T-cell (primary cell): ENCODE results near the gene MARCKS. TPM values are rescaled to one million over a fixed set of nuclear protein-coding genes. Genes with fewer than 3 reads are reported as not detected.

Source experiments
- ATAC-seq, 4 experiments: fragments of 200-7000 bp in 3 of 4; fragments of 150-1000 bp in 1 of 4; cut with Tn5 transposase; replicated peaks in 1 of 4; 1 replicate in 3 of 4; 2 replicates in 1 of 4; pipeline ENCODE4 v1.10.0; 2021; ENCODE audit warnings: moderate library complexity in 3 of 4, mild to moderate bottlenecking in 2 of 4, moderate number of reproducible peaks in 1 of 4
- CTCF ChIA-PET, 2 donors: fragments of 300-600 bp; sonication (Branson Sonifier 250); formaldehyde crosslinking; loops; one replicate each; lab custom pipeline; 2022; ENCODE audit warnings: antibody characterized with exemption in 2 of 2; lab: Charles Lee
- POLR2A ChIA-PET, 2 donors: fragments of 300-600 bp; sonication (Branson Sonifier 250); formaldehyde crosslinking; loops; one replicate each; lab custom pipeline; 2022; ENCODE audit warnings: antibody characterized with exemption in 2 of 2; lab: Charles Lee
- DNase-seq, 35 experiments: peaks; one replicate each; pipeline versions ENCODE4 v3.0.0 to v3.0.0-alpha.2; 2013 to 2023
- H3K27ac ChIP-seq: one replicate; pipeline ENCODE4 v1.5.1; 2013; ENCODE audit warnings: low read length
- H3K27me3 ChIP-seq, 2 experiments: replicated peaks in 1 of 2; 1 replicate in 1 of 2; 2 replicates in 1 of 2; pipeline versions ENCODE4 v1.6.1 to v1.7.0; 2013; ENCODE audit warnings: low read length in 1 of 2, mixed read lengths in 1 of 2; ENCODE audit not compliant: control insufficient read depth in 2 of 2, insufficient read depth in 2 of 2; ENCODE audit errors: extremely low read depth in 1 of 2
- H3K36me3 ChIP-seq, 2 donors: 1 replicate in 1 of 2; 2 replicates in 1 of 2; pipeline versions ENCODE4 v1.6.1 to v1.7.0; 2013; ENCODE audit warnings: low read length in 1 of 2; ENCODE audit not compliant: control insufficient read depth in 2 of 2, insufficient read depth in 1 of 2; ENCODE audit errors: extremely low read depth in 1 of 2
- H3K4me1 ChIP-seq, 2 experiments: 1 replicate in 1 of 2; 2 replicates in 1 of 2; pipeline versions ENCODE4 v1.6.1 to v1.7.0; 2013; ENCODE audit warnings: low read length in 2 of 2, mixed read lengths in 1 of 2; ENCODE audit not compliant: insufficient read depth in 2 of 2, control insufficient read depth in 1 of 2; ENCODE audit errors: extremely low read depth in 1 of 2
- H3K4me3 ChIP-seq, 2 donors: 1 replicate in 1 of 2; 2 replicates in 1 of 2; pipeline versions ENCODE4 v1.5.1 to v1.7.0; 2013; ENCODE audit warnings: mild to moderate bottlenecking in 2 of 2, low read length in 1 of 2, moderate library complexity in 1 of 2; ENCODE audit not compliant: control insufficient read depth in 1 of 2; ENCODE audit errors: extremely low read depth in 1 of 2
- H3K9me3 ChIP-seq: 2 replicates; pipeline ENCODE4 v1.7.0; 2013
- H3K27ac Mint-ChIP-seq, 2 donors: one replicate each; pipeline ENCODE4 v1.8.0; 2020 to 2021; ENCODE audit warnings: mild to moderate bottlenecking in 2 of 2, mixed read lengths in 2 of 2
- H3K27me3 Mint-ChIP-seq, 2 donors: one replicate each; pipeline ENCODE4 v1.8.0; 2021 to 2022; ENCODE audit warnings: mixed read lengths in 2 of 2
- H3K36me3 Mint-ChIP-seq: one replicate; pipeline ENCODE4 v1.8.0; 2021; ENCODE audit warnings: mixed read lengths
- H3K4me1 Mint-ChIP-seq, 3 donors: one replicate each; pipeline ENCODE4 v1.8.0; 2020 to 2022; ENCODE audit warnings: mixed read lengths in 3 of 3, mild to moderate bottlenecking in 1 of 3
- H3K4me3 Mint-ChIP-seq, 3 donors: one replicate each; pipeline ENCODE4 v1.8.0; 2020 to 2022; ENCODE audit warnings: mild to moderate bottlenecking in 3 of 3, mixed read lengths in 3 of 3, moderate library complexity in 3 of 3
- H3K9me3 Mint-ChIP-seq, 3 donors: one replicate each; pipeline ENCODE4 v1.8.0; 2020 to 2022; ENCODE audit warnings: mixed read lengths in 3 of 3
- WGBS: methylation state at CpG from one replicate; pipeline ENCODE4 v1.1.5; 2013; ENCODE audit warnings: missing lambda C conversion rate; ENCODE audit not compliant: insufficient coverage; 5-methylcytosine and 5-hydroxymethylcytosine counted together
- total RNA-seq, 35 experiments: library from RNA in 6 of 35; stranded (reverse) in 6 of 35; fragments of 120-200 nt in 1 of 35; gene quantifications; one replicate each; pipeline versions ENCODE4 v1.2.1 to v1.2.4 and lab custom pipeline; 2013 to 2026

The MARCKS gene
- total RNA-seq, 5 donors from 2014 or later (not counting 1 experiment from before 2014, with no cell fraction given): 0.33 to 2.6 (median 1.2) TPM

GRCh38 chr6:113829696-113830045 lies 27.5 kb upstream of the MARCKS start:
- Histone ChIP-seq H3K9me3 (no peaks in the 10 kb centered on the region), H3K4me1 (no peaks in the 10 kb centered on the region), H3K36me3 (no peaks in the 10 kb centered on the region), H3K27ac (no peak overlapping the region), H3K4me3 (no peak overlapping the region), H3K27me3 (no peaks in the 10 kb centered on the region)
- Mint-ChIP-seq H3K27me3 (peaks cover 0 to 19% of the 10 kb centered on the region in 2 donors), H3K4me3 (no peak overlapping the region), H3K4me1 (no peaks in the 10 kb centered on the region), H3K9me3 (peaks cover 0 to 4% (median 0%) of the 10 kb centered on the region in 3 donors), H3K36me3 (no peaks in the 10 kb centered on the region), H3K27ac (no peak overlapping the region)
- ChIA-PET CTCF (no interaction called here), POLR2A (no interaction called here)
- DNase-seq (no peak), ATAC-seq (no peak)
- no CpG with 5 or more reads among the region's 1 CpG for WGBS

GRCh38 chr6:113830140-113830539 lies 27.0 kb upstream of the MARCKS start:
- Mint-ChIP-seq H3K27me3 (peaks cover 0 to 19% of the 10 kb centered on the region in 2 donors), H3K9me3 (peaks cover 0 to 4% (median 0%) of the 10 kb centered on the region in 3 donors), H3K4me3 (no peak overlapping the region), H3K4me1 (no peaks in the 10 kb centered on the region), H3K27ac (no peak overlapping the region), H3K36me3 (no peaks in the 10 kb centered on the region)
- Histone ChIP-seq H3K4me3 (no peak overlapping the region), H3K4me1 (no peaks in the 10 kb centered on the region), H3K36me3 (no peaks in the 10 kb centered on the region), H3K27ac (no peak overlapping the region), H3K9me3 (no peaks in the 10 kb centered on the region), H3K27me3 (no peaks in the 10 kb centered on the region)
- ChIA-PET POLR2A (no interaction called here), CTCF (no interaction called here)
- ATAC-seq (no peak), DNase-seq (no peak)
- WGBS: no CpG with 5 or more reads among the region's 2 CpGs

- WGBS: 86% methylated on average over 1 of the region's 2 CpGs
- Histone ChIP-seq H3K27me3 (peaks cover 0 to 2% of the 10 kb centered on the region in 2 experiments), H3K9me3 (no peaks in the 10 kb centered on the region), H3K4me1 (no peaks in the 10 kb centered on the region), H3K4me3 (no peak overlapping the region), H3K36me3 (no peaks in the 10 kb centered on the region), H3K27ac (no peak overlapping the region)
- no peak for ATAC-seq
- H3K36me3 Mint-ChIP-seq: no peaks in the 10 kb centered on the region
- ChIA-PET POLR2A (no interaction called here), CTCF (no interaction called here)
- no peak overlapping the region for H3K27ac Mint-ChIP-seq
- H3K9me3 Mint-ChIP-seq: no peaks in the 10 kb centered on the region
- H3K4me3 Mint-ChIP-seq: no peak overlapping the region
- peaks cover 4 to 12% of the 10 kb centered on the region in 2 donors for H3K27me3 Mint-ChIP-seq
- H3K4me1 Mint-ChIP-seq: no peaks in the 10 kb centered on the region
- no peak for DNase-seq
Measured at GRCh38 chr6:113833537-113833936, 23.6 kb upstream of the MARCKS start.

- CTCF ChIA-PET: no interaction called here
- H3K27me3 ChIP-seq: peaks cover 0 to 9% of the 10 kb centered on the region in 2 experiments
- H3K27ac ChIP-seq: no peak overlapping the region
- H3K4me3 ChIP-seq: no peak overlapping the region
- H3K4me1 Mint-ChIP-seq: no peaks in the 10 kb centered on the region
- no peak overlapping the region for H3K4me3 Mint-ChIP-seq
- WGBS: 60% methylated on average over 1 of the region's 2 CpGs
- H3K36me3 Mint-ChIP-seq: no peaks in the 10 kb centered on the region
- H3K36me3 ChIP-seq: no peaks in the 10 kb centered on the region
- no peaks in the 10 kb centered on the region for H3K9me3 ChIP-seq
- no peaks in the 10 kb centered on the region for H3K9me3 Mint-ChIP-seq
- peaks cover 8 to 9% of the 10 kb centered on the region in 2 donors for H3K27me3 Mint-ChIP-seq
- POLR2A ChIA-PET: no interaction called here
- no peaks in the 10 kb centered on the region for H3K4me1 ChIP-seq
- no peak overlapping the region for H3K27ac Mint-ChIP-seq
- DNase-seq (no peak), ATAC-seq (no peak)
Measured at GRCh38 chr6:113837170-113837569, 20.0 kb upstream of the MARCKS start.

GRCh38 chr6:113842165-113842564 lies 15.0 kb upstream of the MARCKS start:
- Histone ChIP-seq H3K4me1 (no peaks in the 10 kb centered on the region), H3K36me3 (no peaks in the 10 kb centered on the region), H3K27ac (no peak overlapping the region), H3K27me3 (peaks cover 0 to 12% of the 10 kb centered on the region in 2 experiments), H3K9me3 (no peaks in the 10 kb centered on the region), H3K4me3 (no peak overlapping the region)
- Mint-ChIP-seq H3K4me1 (no peaks in the 10 kb centered on the region), H3K4me3 (no peak overlapping the region), H3K36me3 (no peaks in the 10 kb centered on the region), H3K27ac (no peak overlapping the region), H3K9me3 (no peaks in the 10 kb centered on the region), H3K27me3 (peaks cover 15 to 21% of the 10 kb centered on the region in 2 donors)
- CTCF ChIA-PET: no interaction called here
- no CpG with 5 or more reads among the region's 1 CpG for WGBS
- POLR2A ChIA-PET: no interaction called here
- DNase-seq (no peak), ATAC-seq (no peak)

- CTCF ChIA-PET: no interaction called here
- 80% methylated on average over 1 of the region's 6 CpGs for WGBS
- peaks cover 14 to 27% of the 10 kb centered on the region in 2 donors for H3K27me3 Mint-ChIP-seq
- Histone ChIP-seq H3K9me3 (no peaks in the 10 kb centered on the region), H3K36me3 (no peaks in the 10 kb centered on the region), H3K27ac (no peak overlapping the region), H3K27me3 (peaks cover 0 to 10% of the 10 kb centered on the region in 2 experiments), H3K4me3 (no peak overlapping the region), H3K4me1 (no peaks in the 10 kb centered on the region)
- no peaks in the 10 kb centered on the region for H3K9me3 Mint-ChIP-seq
- H3K27ac Mint-ChIP-seq: no peak overlapping the region
- H3K36me3 Mint-ChIP-seq: no peaks in the 10 kb centered on the region
- DNase-seq (no peak), ATAC-seq (no peak)
- no peak overlapping the region for H3K4me3 Mint-ChIP-seq
- H3K4me1 Mint-ChIP-seq: no peaks in the 10 kb centered on the region
- POLR2A ChIA-PET: interaction anchor here in 1 of 2 donors (0.7 kb wide), 1 partner anchor 27 kb away, joined by 4 read pairs; no protein-coding TSS in a partner anchor
Measured at GRCh38 chr6:113843500-113844073, 13.6 kb upstream of the MARCKS start.
